Measurements from ENCODE around the gene RHOC.

GRCh38 chr1:112689842-112690237 lies 17.1 kb downstream of the RHOC start:
- no peak for TF ChIP-seq CTCF (conservative IDR thresholded peaks at IDR 0.05; ENCODE audit: low read length)
- TF ChIP-seq EZH2phosphoT487 (IDR thresholded peaks at IDR 0.05; ENCODE audit: borderline replicate concordance, low read depth, low read length): no peak

All from OCI-LY7 (cell line).